Karpas-422 (cell line): Measurements from ENCODE around the gene PRKCSH. TPM values are rescaled to one million over a fixed set of nuclear protein-coding genes. Genes with fewer than 3 reads are reported as not detected.

ENCODE experiments used
- DNase-seq: peaks from one replicate; pipeline ENCODE4 v3.0.0-alpha.2; 2015
- H2AFZ ChIP-seq: fragments of 200-600 bp; sonication (generic); 2 replicates; pipeline ENCODE4 v1.6.1; 2014; ENCODE audit warnings: antibody characterized with exemption, low read length, mixed read lengths
- H3K27ac ChIP-seq: fragments of 200-600 bp; sonication (generic); 2 replicates; pipeline ENCODE4 v1.5.1; 2014; ENCODE audit warnings: mild to moderate bottlenecking, low read length, moderate library complexity
- H3K27me3 ChIP-seq: fragments of 200-600 bp; sonication (generic); 2 replicates; pipeline ENCODE4 v1.6.1; 2014; ENCODE audit warnings: low read length, mixed read lengths
- H3K36me3 ChIP-seq: fragments of 200-600 bp; sonication (generic); 2 replicates; pipeline ENCODE4 v1.6.1; 2014; ENCODE audit warnings: low read length, mixed read lengths; ENCODE audit not compliant: insufficient read depth
- H3K4me1 ChIP-seq: fragments of 200-600 bp; sonication (generic); 2 replicates; pipeline ENCODE4 v1.6.1; 2014; ENCODE audit warnings: mild to moderate bottlenecking, low read length, mixed read lengths
- H3K4me2 ChIP-seq: fragments of 200-600 bp; sonication (generic); 2 replicates; pipeline ENCODE4 v1.6.1; 2014; ENCODE audit warnings: low read length, low read depth, mild to moderate bottlenecking; ENCODE audit not compliant: poor library complexity, severe bottlenecking
- H3K4me3 ChIP-seq: fragments of 200-600 bp; sonication (generic); 2 replicates; pipeline ENCODE4 v1.5.1; 2014; ENCODE audit warnings: mild to moderate bottlenecking, antibody characterized with exemption, low read length, mixed read lengths
- H3K79me2 ChIP-seq: fragments of 200-600 bp; sonication (generic); 2 replicates; pipeline ENCODE4 v1.6.1; 2014; ENCODE audit warnings: mild to moderate bottlenecking, low read length, mixed read lengths
- H3K9ac ChIP-seq: fragments of 200-600 bp; sonication (generic); 2 replicates; pipeline ENCODE4 v1.6.0; 2014; ENCODE audit warnings: low read length
- H3K9me2 ChIP-seq: fragments of 200-600 bp; sonication (generic), shearing (Covaris generic); replicated peaks from 2 replicates; pipeline ENCODE4 v1.6.0; 2014; ENCODE audit warnings: mild to moderate bottlenecking, low read length, moderate library complexity; ENCODE audit not compliant: insufficient read depth
- H3K9me3 ChIP-seq: fragments of 300-700, 200-600 bp; sonication (generic); 2 replicates; pipeline ENCODE4 v1.6.1; 2014; ENCODE audit warnings: low read length, mixed read lengths
- H4K20me1 ChIP-seq: fragments of 200-600 bp; sonication (generic); 2 replicates; pipeline ENCODE4 v1.6.1; 2014; ENCODE audit warnings: mild to moderate bottlenecking, antibody characterized with exemption, low read length, low read depth; ENCODE audit not compliant: insufficient read depth
- total RNA-seq: library from RNA; depleted of rRNA; stranded (reverse); fragments of >200 nt; shearing (Covaris generic); gene quantifications from 2 replicates; pipeline ENCODE4 v1.2.3, GENCODE V29; 2014; ENCODE audit warnings: low replicate concordance

PRKCSH gene
- total RNA-seq, 1 experiment from 2014 or later, result 77.3 TPM

DNA sequence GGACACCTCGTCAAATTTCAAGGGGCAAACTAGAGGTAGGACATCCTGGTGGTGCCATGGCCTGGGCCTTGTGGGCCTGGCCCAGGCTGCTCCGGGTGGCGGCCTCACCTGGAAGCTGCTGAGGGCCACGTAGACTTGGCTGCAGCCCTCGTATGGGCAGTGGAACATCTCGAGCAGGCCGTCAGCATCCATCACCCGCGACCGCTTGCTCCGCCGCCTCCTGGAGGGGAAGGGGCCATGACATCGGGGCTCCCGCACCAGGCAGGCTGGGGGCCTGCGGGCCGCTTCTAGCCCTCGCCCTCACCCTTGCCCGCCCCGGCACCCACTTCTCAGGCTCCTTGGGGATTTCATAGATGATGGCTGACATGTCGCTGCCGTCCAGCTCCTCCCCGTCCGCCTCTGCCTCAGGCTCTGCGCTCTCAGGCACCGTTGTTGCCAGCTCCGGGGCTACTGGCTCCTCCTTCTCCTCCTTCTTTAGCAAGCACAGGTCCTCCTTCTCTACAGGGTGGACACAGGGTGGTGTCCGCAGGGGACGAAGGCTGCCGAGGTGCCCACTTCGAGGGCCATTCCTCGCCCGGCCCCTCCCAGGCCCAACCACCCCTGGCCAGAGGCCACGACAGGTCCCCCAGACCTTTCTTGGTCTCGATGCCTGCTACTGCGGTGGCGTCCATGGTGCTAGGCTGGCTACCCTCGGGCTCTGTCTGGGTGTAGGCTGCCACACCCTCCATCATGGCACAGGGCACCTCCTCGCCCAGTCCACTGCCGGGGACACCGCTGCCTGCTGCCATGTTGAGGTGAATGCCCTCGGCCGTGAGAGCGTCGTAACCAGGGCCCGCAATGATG is 51.4 kb downstream of the PRKCSH start:
- Histone ChIP-seq H2AFZ (no peak overlapping the region), H3K9ac (no peak overlapping the region), H3K27me3 (no peaks in the 10 kb centered on the region), H3K4me3 (no peak overlapping the region), H4K20me1 (no peaks in the 10 kb centered on the region), H3K9me2 (no peaks in the 10 kb centered on the region), H3K79me2 (no peaks in the 10 kb centered on the region), H3K4me1 (peaks cover 9% of the 10 kb centered on the region), H3K4me2 (no peak overlapping the region), H3K9me3 (no peaks in the 10 kb centered on the region), H3K36me3 (no peaks in the 10 kb centered on the region), H3K27ac (no peak overlapping the region)
- no peak for DNase-seq

GRCh38 chr19:11489378-11489777 is 53.9 kb downstream of the PRKCSH start:
- DNase-seq, result no peak

DNA sequence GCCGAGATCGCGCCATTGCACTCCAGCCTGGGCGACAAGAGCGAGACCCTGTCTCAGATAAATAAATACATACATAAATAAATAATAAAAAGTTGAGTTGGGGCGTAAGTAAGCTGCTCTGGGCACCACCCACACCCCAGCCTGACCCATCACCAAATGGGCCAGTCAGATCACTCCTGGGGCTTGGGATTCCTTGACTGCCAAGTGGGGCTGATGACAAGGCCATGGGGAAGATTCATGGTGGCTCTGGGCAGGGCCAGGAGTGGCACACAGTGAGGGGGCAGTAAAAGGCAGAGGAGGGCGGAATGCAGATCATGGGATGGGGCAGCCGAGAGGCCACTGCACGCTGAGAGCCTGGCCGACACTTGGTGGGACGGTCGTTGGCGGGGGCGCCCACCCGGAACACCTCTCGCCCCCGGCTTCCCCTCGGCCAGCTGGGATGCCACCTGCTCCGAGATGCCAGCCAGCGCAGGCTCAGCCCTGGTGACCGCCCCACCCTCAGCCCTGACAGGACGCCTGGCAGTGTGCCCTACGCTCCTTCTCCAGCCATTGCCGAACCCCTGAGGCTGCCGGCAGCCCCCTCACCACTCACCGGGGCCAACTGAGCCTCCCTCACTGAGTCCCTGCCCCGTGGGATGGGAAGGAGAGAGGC is 59.3 kb downstream of the PRKCSH start:
- Histone ChIP-seq H3K36me3 (no peaks in the 10 kb centered on the region), H3K4me1 (no peaks in the 10 kb centered on the region), H3K4me3 (no peak overlapping the region), H3K9me3 (no peaks in the 10 kb centered on the region), H3K9ac (no peak overlapping the region), H3K79me2 (no peaks in the 10 kb centered on the region), H3K27ac (no peak overlapping the region), H2AFZ (no peak overlapping the region), H4K20me1 (no peaks in the 10 kb centered on the region), H3K4me2 (no peak overlapping the region), H3K9me2 (no peaks in the 10 kb centered on the region), H3K27me3 (no peaks in the 10 kb centered on the region)
- no peak for DNase-seq

More at GRCh38 chr19:11489378-11489777, 53.9 kb downstream of the PRKCSH start:
- Histone ChIP-seq H3K4me3 (no peak overlapping the region), H3K27me3 (no peaks in the 10 kb centered on the region), H3K27ac (no peak overlapping the region), H3K9ac (no peak overlapping the region), H3K36me3 (no peaks in the 10 kb centered on the region), H3K4me2 (no peak overlapping the region), H3K9me2 (no peaks in the 10 kb centered on the region), H2AFZ (no peak overlapping the region), H3K79me2 (no peaks in the 10 kb centered on the region), H3K4me1 (no peaks in the 10 kb centered on the region), H3K9me3 (no peaks in the 10 kb centered on the region), H4K20me1 (no peaks in the 10 kb centered on the region)

GRCh38 chr19:11495481-11495880 is 60.0 kb downstream of the PRKCSH start:
- no peak overlapping the region for H3K4me2 ChIP-seq
- no peaks in the 10 kb centered on the region for H3K27me3 ChIP-seq
- no peaks in the 10 kb centered on the region for H3K4me1 ChIP-seq
- no peak overlapping the region for H3K4me3 ChIP-seq
- H4K20me1 ChIP-seq, result no peaks in the 10 kb centered on the region
- H3K36me3 ChIP-seq, result no peaks in the 10 kb centered on the region
- no peaks in the 10 kb centered on the region for H3K9me3 ChIP-seq
- H3K79me2 ChIP-seq, result no peaks in the 10 kb centered on the region
- H2AFZ ChIP-seq, result no peak overlapping the region
- H3K9me2 ChIP-seq, result no peaks in the 10 kb centered on the region
- H3K9ac ChIP-seq, result no peak overlapping the region
- H3K27ac ChIP-seq, result no peak overlapping the region
- DNase-seq, result no peak

- H3K27ac ChIP-seq, result no peak overlapping the region
- no peaks in the 10 kb centered on the region for H3K9me3 ChIP-seq
- no peaks in the 10 kb centered on the region for H3K27me3 ChIP-seq
- no peak for DNase-seq
- H4K20me1 ChIP-seq, result no peaks in the 10 kb centered on the region
- H3K79me2 ChIP-seq, result no peaks in the 10 kb centered on the region
- H3K4me3 ChIP-seq, result no peak overlapping the region
- H3K4me2 ChIP-seq, result no peak overlapping the region
- no peak overlapping the region for H3K9ac ChIP-seq
- no peak overlapping the region for H2AFZ ChIP-seq
- no peaks in the 10 kb centered on the region for H3K4me1 ChIP-seq
- no peaks in the 10 kb centered on the region for H3K36me3 ChIP-seq
- no peaks in the 10 kb centered on the region for H3K9me2 ChIP-seq
Measured at GRCh38 chr19:11495885-11496284, 60.5 kb downstream of the PRKCSH start.

GRCh38 chr19:11496391-11497163 is 61.1 kb downstream of the PRKCSH start:
- Histone ChIP-seq H3K4me1 (no peaks in the 10 kb centered on the region), H3K4me3 (no peak overlapping the region), H3K79me2 (no peaks in the 10 kb centered on the region), H3K27me3 (no peaks in the 10 kb centered on the region), H3K36me3 (no peaks in the 10 kb centered on the region), H3K4me2 (no peak overlapping the region), H3K9me2 (no peaks in the 10 kb centered on the region), H2AFZ (no peak overlapping the region), H3K9ac (no peak overlapping the region), H3K9me3 (no peaks in the 10 kb centered on the region), H3K27ac (no peak overlapping the region), H4K20me1 (no peaks in the 10 kb centered on the region)
- DNase-seq, result peak; percentile 90

DNA sequence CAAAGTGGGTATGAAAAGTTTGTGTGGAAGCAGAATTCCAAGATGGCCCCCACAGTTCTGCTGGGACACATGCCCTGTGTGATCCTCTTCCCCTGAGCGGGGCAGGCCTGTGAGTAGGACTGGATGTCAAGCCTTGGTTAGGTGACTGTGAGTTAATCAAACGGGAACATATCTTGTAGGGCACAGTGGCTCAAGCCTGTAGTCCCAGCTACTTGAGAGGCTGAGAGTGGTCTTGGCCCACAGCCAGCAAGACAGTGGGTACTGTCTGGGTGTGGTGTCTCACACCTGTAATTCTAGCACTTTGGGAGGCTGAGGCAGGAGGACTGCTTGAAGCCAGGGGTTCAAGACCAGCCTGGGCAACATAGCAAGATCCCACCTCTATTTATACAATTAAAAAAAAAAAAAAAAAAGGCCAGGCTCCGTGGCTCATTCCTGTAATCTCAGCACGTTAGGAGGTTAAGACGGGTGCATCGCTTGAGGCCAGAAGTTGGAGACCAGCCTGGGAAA is 63.8 kb downstream of the PRKCSH start:
- Histone ChIP-seq H3K4me1 (peaks cover under 1% of the 10 kb centered on the region), H3K27ac (no peak overlapping the region), H3K9me2 (no peaks in the 10 kb centered on the region), H3K4me3 (no peak overlapping the region), H3K9ac (no peak overlapping the region), H3K79me2 (peaks cover 13% of the 10 kb centered on the region; the same call in 1 of the 2 replicates), H2AFZ (no peak overlapping the region), H4K20me1 (no peaks in the 10 kb centered on the region), H3K36me3 (no peaks in the 10 kb centered on the region), H3K4me2 (no peak overlapping the region), H3K9me3 (no peaks in the 10 kb centered on the region), H3K27me3 (no peaks in the 10 kb centered on the region)
- no peak for DNase-seq
